HL-60/S4 (cell line): Measurements from ENCODE around the gene RCBTB2.

ENCODE experiments used
- in situ Hi-C: fragments of 300-500 bp; cut with MboI; formaldehyde crosslinking; loops from 2 replicates; pipeline ENCODE4 v1.14.3; 2022; ENCODE audit warnings: low sequenced_read_pairs

Gene RCBTB2

GRCh38 chr13:48497669-48498068, 35.2 kb downstream of the RCBTB2 start:
- in situ Hi-C loops = no loop called here

- in situ Hi-C loops = no loop called here
These were observed 36.4 kb downstream of the RCBTB2 start for GRCh38 chr13:48496271-48497161.

- in situ Hi-C loops = no loop called here
These were observed 38.0 kb downstream of the RCBTB2 start for GRCh38 chr13:48494874-48495273.

GRCh38 chr13:48493851-48494250, 39.0 kb downstream of the RCBTB2 start:
- in situ Hi-C loops = no loop called here

- in situ Hi-C loops = no loop called here
These were observed 39.7 kb downstream of the RCBTB2 start for GRCh38 chr13:48493066-48493765.

GRCh38 chr13:48492470-48493065, 40.3 kb downstream of the RCBTB2 start:
- in situ Hi-C loops = no loop called here

- in situ Hi-C loops = no loop called here
These were observed 40.8 kb downstream of the RCBTB2 start for GRCh38 chr13:48492096-48492440.

GRCh38 chr13:48491423-48492095, 41.3 kb downstream of the RCBTB2 start:
- in situ Hi-C loops = no loop called here

- in situ Hi-C loops = no loop called here
These were observed 42.6 kb downstream of the RCBTB2 start for GRCh38 chr13:48490241-48490640.

GRCh38 chr13:48489666-48490065, 43.2 kb downstream of the RCBTB2 start:
- in situ Hi-C loops = no loop called here

GRCh38 chr13:48488995-48489394, 43.9 kb downstream of the RCBTB2 start:
- in situ Hi-C loops = no loop called here

- in situ Hi-C loops = no loop called here
These were observed 44.9 kb downstream of the RCBTB2 start for GRCh38 chr13:48487968-48488367.

- in situ Hi-C loops = no loop called here
These were observed 46.0 kb downstream of the RCBTB2 start for GRCh38 chr13:48486836-48487235.

- in situ Hi-C loops = no loop called here
These were observed 46.5 kb downstream of the RCBTB2 start for GRCh38 chr13:48486362-48486761.

GRCh38 chr13:48485432-48485831, 47.4 kb downstream of the RCBTB2 start:
- in situ Hi-C loops = no loop called here

- in situ Hi-C loops = no loop called here
These were observed 49.3 kb downstream of the RCBTB2 start for GRCh38 chr13:48483575-48483974.

GRCh38 chr13:48478391-48478790, 54.5 kb downstream of the RCBTB2 start:
- in situ Hi-C loops = no loop called here

GRCh38 chr13:48477191-48477855, 55.6 kb downstream of the RCBTB2 start:
- in situ Hi-C loops = no loop called here

GRCh38 chr13:48476686-48477085, 56.2 kb downstream of the RCBTB2 start:
- in situ Hi-C loops = no loop called here

GRCh38 chr13:48476215-48476614, 56.7 kb downstream of the RCBTB2 start:
- in situ Hi-C loops = no loop called here

GRCh38 chr13:48475230-48475629, 57.6 kb downstream of the RCBTB2 start:
- in situ Hi-C loops = no loop called here
